B cell (primary cell): ENCODE data around the gene PEX14. TPM values are rescaled to one million over a fixed set of nuclear protein-coding genes. Genes with fewer than 3 reads are reported as not detected.

Experiments used
- ATAC-seq: fragments of 200-7000 bp; cut with Tn5 transposase; one replicate; pipeline ENCODE4 v1.10.0; 2021; ENCODE audit warnings: low read depth, mild to moderate bottlenecking, moderate number of reproducible peaks, moderate library complexity
- CTCF ChIA-PET: fragments of 350-600 bp; sonication (Branson Sonifier 250); formaldehyde crosslinking; loops from one replicate; lab custom pipeline; 2021; ENCODE audit warnings: antibody characterized with exemption, inconsistent platforms; lab: Charles Lee
- POLR2A ChIA-PET: fragments of 350-600 bp; sonication (Branson Sonifier 250); formaldehyde crosslinking; loops from one replicate; lab custom pipeline; 2021; ENCODE audit warnings: antibody characterized with exemption; lab: Charles Lee
- DNase-seq: peaks from one replicate; pipeline ENCODE4 v3.0.0; 2013
- H2AFZ ChIP-seq: 2 replicates; pipeline ENCODE4 v1.6.1; 2012; ENCODE audit warnings: mild to moderate bottlenecking, low read depth, low read length; ENCODE audit not compliant: insufficient read depth, poor library complexity, severe bottlenecking
- H3K27ac ChIP-seq, 2 donors: 1 replicate in 1 of 2; 2 replicates in 1 of 2; pipeline ENCODE4 v1.5.1; 2012 to 2013; ENCODE audit warnings: low read length in 2 of 2, mild to moderate bottlenecking in 2 of 2, moderate library complexity in 1 of 2
- H3K27me3 ChIP-seq, 4 experiments: fragments of 200-600 bp in 1 of 4; sonication (generic) in 1 of 4; replicated peaks in 1 of 4; 1 replicate in 2 of 4; 2 replicates in 2 of 4; pipeline versions ENCODE4 v1.6.1 to v1.7.0; 2013 to 2016; ENCODE audit warnings: low read length in 3 of 4, mild to moderate bottlenecking in 2 of 4, mixed read lengths in 1 of 4, moderate library complexity in 1 of 4; ENCODE audit not compliant: insufficient read depth in 4 of 4, control insufficient read depth in 3 of 4; ENCODE audit errors: control extremely low read depth in 1 of 4
- H3K36me3 ChIP-seq, 2 experiments: replicated peaks in 1 of 2; 1 replicate in 1 of 2; 2 replicates in 1 of 2; pipeline versions ENCODE4 v1.6.1 to v1.7.1; 2013; ENCODE audit warnings: low read length in 1 of 2; ENCODE audit not compliant: insufficient read depth in 2 of 2, control insufficient read depth in 1 of 2; ENCODE audit errors: control extremely low read depth in 1 of 2, extremely low read depth in 1 of 2
- H3K4me1 ChIP-seq, 2 donors: fragments of 200-600 bp in 1 of 2; sonication (generic) in 1 of 2; 1 replicate in 1 of 2; 2 replicates in 1 of 2; pipeline versions ENCODE4 v1.5.1 to v1.6.1; 2013 to 2017; ENCODE audit warnings: low read length in 2 of 2; ENCODE audit not compliant: control insufficient read depth in 2 of 2, insufficient read depth in 2 of 2
- H3K4me2 ChIP-seq: replicated peaks from 2 replicates; pipeline ENCODE3; 2012; ENCODE audit warnings: mild to moderate bottlenecking, low read depth, low read length; ENCODE audit not compliant: poor library complexity, severe bottlenecking
- H3K4me3 ChIP-seq, 5 experiments: fragments of 200-600 bp in 1 of 5; sonication (generic) in 1 of 5; 1 replicate in 3 of 5; 2 replicates in 2 of 5; pipeline versions ENCODE4 v1.5.1 to v1.7.0; 2011 to 2016; ENCODE audit warnings: low read length in 4 of 5, mild to moderate bottlenecking in 4 of 5, low read depth in 2 of 5, control low read depth in 1 of 5, moderate library complexity in 1 of 5; ENCODE audit not compliant: insufficient read depth in 1 of 5; ENCODE audit errors: control extremely low read depth in 1 of 5, extremely low read depth in 1 of 5
- H3K79me2 ChIP-seq: fragments of 200-600 bp; sonication (generic); one replicate; pipeline ENCODE4 v1.6.0; 2016; ENCODE audit warnings: low read length; ENCODE audit not compliant: control insufficient read depth, insufficient read depth
- H3K9ac ChIP-seq: fragments of 200-600 bp; sonication (generic); 2 replicates; pipeline ENCODE4 v1.6.1; 2017; ENCODE audit warnings: mild to moderate bottlenecking, low read length, moderate library complexity
- H3K9me3 ChIP-seq, 3 donors: one replicate each; pipeline versions ENCODE4 v1.6.1 to v1.7.1; 2013; ENCODE audit warnings: low read length in 2 of 3; ENCODE audit not compliant: control insufficient read depth in 2 of 3, insufficient read depth in 1 of 3; ENCODE audit errors: control extremely low read depth in 1 of 3
- H4K20me1 ChIP-seq: 2 replicates; pipeline ENCODE4 v1.6.0; 2012; ENCODE audit warnings: mild to moderate bottlenecking, low read length; ENCODE audit not compliant: insufficient read depth, control insufficient read depth, poor library complexity, severe bottlenecking
- H3K27ac Mint-ChIP-seq: one replicate; pipeline ENCODE4 v1.8.0; 2021; ENCODE audit warnings: mixed read lengths
- H3K27me3 Mint-ChIP-seq: one replicate; pipeline ENCODE4 v1.8.0; 2021; ENCODE audit warnings: mixed read lengths
- H3K4me1 Mint-ChIP-seq: one replicate; pipeline ENCODE4 v1.8.0; 2021; ENCODE audit warnings: mixed read lengths
- H3K4me3 Mint-ChIP-seq: one replicate; pipeline ENCODE4 v1.8.0; 2021; ENCODE audit warnings: mixed read lengths
- H3K9me3 Mint-ChIP-seq: one replicate; pipeline ENCODE4 v1.8.0; 2022; ENCODE audit warnings: mixed read lengths; ENCODE audit not compliant: insufficient read depth
- EZH2 ChIP-seq: IDR thresholded peaks from 2 replicates; pipeline ENCODE4 v1.6.1; 2012; ENCODE audit warnings: borderline replicate concordance, low read depth, mild to moderate bottlenecking, moderate library complexity, low read length; ENCODE audit not compliant: insufficient read depth, poor library complexity, severe bottlenecking
- WGBS: methylation state at CpG from one replicate; pipeline ENCODE4 v1.1.5; 2013; ENCODE audit warnings: missing lambda C conversion rate; ENCODE audit not compliant: insufficient coverage; 5-methylcytosine and 5-hydroxymethylcytosine counted together
- intact Hi-C: fragments of 100-400 bp; cut with micrococcal nuclease; formaldehyde crosslinking; loops from one replicate; pipeline ENCODE4 v1.10.0; 2022
- polyA plus RNA-seq: library from polyadenylated mRNA; depleted of rRNA; stranded (reverse); fragments of >200 nt; gene quantifications from 2 replicates; pipeline ENCODE4 v1.2.3, GENCODE V29; 2012
- total RNA-seq, 2 donors: library from RNA; stranded (reverse); fragments of 120-200 nt in 1 of 2; gene quantifications; 1 replicate in 1 of 2; 2 replicates in 1 of 2; pipeline versions ENCODE4 v1.2.3 to v1.2.4, GENCODE V29; 2013 to 2022
- TF ChIP-seq, protein P1 (sequence below): fragments of 200-600 bp; IDR thresholded peaks from one replicate; pipeline ENCODE4 v1.8.0; 2022; ENCODE audit warnings: antibody characterized with exemption, mild to moderate bottlenecking

The PEX14 gene
- total and polyA plus RNA-seq, 2 donors (not counting 1 experiment from before 2014, with no cell fraction given): 14.1 to 19.3 TPM

DNA sequence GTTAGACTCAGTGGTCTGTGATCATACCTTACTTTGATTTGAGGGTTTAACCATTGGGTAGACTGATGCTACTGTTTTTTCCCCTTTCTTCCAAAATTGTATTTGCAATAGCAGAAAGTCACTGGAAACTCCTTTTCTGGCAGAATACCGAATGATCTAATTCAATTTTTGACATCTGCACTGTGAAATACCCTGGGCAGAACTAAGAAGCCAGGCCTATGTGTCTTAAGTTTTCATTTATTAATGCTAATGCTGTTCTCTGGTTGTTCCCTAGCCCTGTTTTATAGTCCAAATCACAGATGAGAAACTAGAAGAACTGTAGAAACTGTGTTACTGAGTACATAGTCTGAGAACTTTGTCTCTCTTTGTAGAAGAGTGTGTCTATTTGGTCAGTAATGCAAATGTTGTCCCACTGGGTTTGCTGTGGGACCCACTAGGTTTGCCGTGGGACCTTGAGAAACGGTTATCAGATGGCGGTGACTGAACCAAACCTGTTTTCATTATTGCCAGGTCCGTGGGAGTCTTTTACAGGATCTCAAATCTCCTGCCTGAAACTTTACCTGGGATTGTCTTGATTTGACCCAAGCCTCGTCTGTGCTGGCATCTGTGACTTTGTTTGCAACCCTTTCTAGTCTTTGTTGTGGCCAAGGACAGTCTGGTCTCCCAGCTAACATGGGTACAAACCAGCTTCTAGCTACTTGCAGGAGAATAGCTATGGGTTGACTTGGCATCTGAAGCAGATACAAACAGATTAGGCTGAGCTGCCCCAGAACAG, 41.4 kb downstream of the PEX14 start:
- no peak for ATAC-seq
- Histone ChIP-seq H3K4me1 (peaks cover 9 to 14% of the 10 kb centered on the region in 2 donors), H3K27me3 (no peaks in the 10 kb centered on the region), H3K4me2 (no peak overlapping the region), H3K79me2 (peaks cover 95% of the 10 kb centered on the region), H4K20me1 (peaks cover 74% of the 10 kb centered on the region), H3K9ac (no peak overlapping the region), H2AFZ (no peak overlapping the region), H3K36me3 (peaks cover 0 to 4% of the 10 kb centered on the region in 2 experiments), H3K4me3 (no peak overlapping the region), H3K9me3 (no peaks in the 10 kb centered on the region), H3K27ac (no peak overlapping the region)
- no peak for TF ChIP-seq EZH2
- TF ChIP-seq, protein P1, sequence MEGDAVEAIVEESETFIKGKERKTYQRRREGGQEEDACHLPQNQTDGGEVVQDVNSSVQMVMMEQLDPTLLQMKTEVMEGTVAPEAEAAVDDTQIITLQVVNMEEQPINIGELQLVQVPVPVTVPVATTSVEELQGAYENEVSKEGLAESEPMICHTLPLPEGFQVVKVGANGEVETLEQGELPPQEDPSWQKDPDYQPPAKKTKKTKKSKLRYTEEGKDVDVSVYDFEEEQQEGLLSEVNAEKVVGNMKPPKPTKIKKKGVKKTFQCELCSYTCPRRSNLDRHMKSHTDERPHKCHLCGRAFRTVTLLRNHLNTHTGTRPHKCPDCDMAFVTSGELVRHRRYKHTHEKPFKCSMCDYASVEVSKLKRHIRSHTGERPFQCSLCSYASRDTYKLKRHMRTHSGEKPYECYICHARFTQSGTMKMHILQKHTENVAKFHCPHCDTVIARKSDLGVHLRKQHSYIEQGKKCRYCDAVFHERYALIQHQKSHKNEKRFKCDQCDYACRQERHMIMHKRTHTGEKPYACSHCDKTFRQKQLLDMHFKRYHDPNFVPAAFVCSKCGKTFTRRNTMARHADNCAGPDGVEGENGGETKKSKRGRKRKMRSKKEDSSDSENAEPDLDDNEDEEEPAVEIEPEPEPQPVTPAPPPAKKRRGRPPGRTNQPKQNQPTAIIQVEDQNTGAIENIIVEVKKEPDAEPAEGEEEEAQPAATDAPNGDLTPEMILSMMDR: no peak
- 93% methylated on average over 6 of the region's 6 CpGs for WGBS
- Mint-ChIP-seq H3K9me3 (no peaks in the 10 kb centered on the region), H3K27me3 (no peaks in the 10 kb centered on the region), H3K4me1 (peaks cover 37% of the 10 kb centered on the region), H3K27ac (no peak overlapping the region), H3K4me3 (no peak overlapping the region)
- DNase-seq: no peak
- CTCF ChIA-PET: no interaction called here
- intact Hi-C loops: no loop called here
- POLR2A ChIA-PET: no interaction called here

DNA sequence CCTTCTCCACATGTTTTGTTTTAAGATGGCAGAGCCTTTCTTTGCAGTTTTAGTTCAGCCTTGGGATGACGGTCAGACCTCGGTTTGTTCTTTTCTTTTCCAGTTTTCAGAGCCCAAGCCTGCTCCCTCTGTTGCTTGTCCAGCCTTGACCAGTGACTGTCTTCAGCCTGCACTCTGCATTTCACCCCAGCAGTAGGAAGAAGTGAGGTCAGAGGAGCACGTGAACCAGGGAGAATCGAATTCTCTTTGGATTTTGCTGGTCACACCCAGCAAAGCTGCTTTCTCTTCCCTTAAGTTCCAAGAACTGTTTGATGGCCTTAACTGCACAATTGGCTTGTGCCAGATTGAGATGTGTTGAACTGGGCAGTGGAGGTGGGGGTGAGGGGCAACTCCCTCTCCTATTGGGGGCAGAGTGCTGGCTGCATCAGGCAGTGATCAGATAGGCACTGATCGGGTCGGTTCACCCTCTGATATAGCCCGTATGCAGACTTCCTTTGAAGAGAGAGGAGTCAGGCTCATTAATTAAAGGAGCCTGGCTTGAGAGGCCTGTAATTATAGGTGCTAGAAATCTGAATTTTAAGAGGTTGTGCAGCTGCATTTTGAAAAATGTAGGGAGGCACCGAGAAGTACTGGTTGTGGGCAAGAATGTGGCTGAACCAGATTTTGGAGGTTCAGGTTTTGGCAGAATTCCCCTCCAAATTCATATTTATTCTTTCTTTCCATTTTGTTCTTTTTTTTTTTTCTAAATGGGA, 42.4 kb downstream of the PEX14 start:
- WGBS: 92% methylated on average over 6 of the region's 8 CpGs
- TF ChIP-seq, protein P1: no peak
- TF ChIP-seq EZH2: no peak
- no peak overlapping the region for H3K4me3 Mint-ChIP-seq
- Histone ChIP-seq H3K27me3 (no peaks in the 10 kb centered on the region), H4K20me1 (peaks cover 74% of the 10 kb centered on the region), H3K36me3 (peaks cover 0 to 9% of the 10 kb centered on the region in 2 experiments), H3K4me2 (no peak overlapping the region), H2AFZ (no peak overlapping the region), H3K4me1 (peaks cover 4 to 7% of the 10 kb centered on the region in 2 donors), H3K27ac (no peak overlapping the region), H3K4me3 (no peak overlapping the region), H3K9ac (no peak overlapping the region), H3K79me2 (peaks cover 86% of the 10 kb centered on the region), H3K9me3 (no peaks in the 10 kb centered on the region)
- H3K27ac Mint-ChIP-seq: no peak overlapping the region
- intact Hi-C loops: no loop called here
- no peaks in the 10 kb centered on the region for H3K27me3 Mint-ChIP-seq
- no peaks in the 10 kb centered on the region for H3K9me3 Mint-ChIP-seq
- ATAC-seq: no peak
- ChIA-PET CTCF (no interaction called here), POLR2A (no interaction called here)
- peaks cover 30% of the 10 kb centered on the region for H3K4me1 Mint-ChIP-seq
- DNase-seq: no peak
